H1 (cell line): Measurements from ENCODE around the gene HMCN2. TPM values are rescaled to one million over a fixed set of nuclear protein-coding genes. Genes with fewer than 3 reads are reported as not detected.

Experiments
- BACH1 ChIP-seq: IDR thresholded peaks from 2 replicates; pipeline ENCODE4 v1.6.1; 2012; ENCODE audit warnings: low read length, improper control_type of control experiment
- CBX5 ChIP-seq: fragments of 300-800, 300-1000 bp; sonication (generic); IDR thresholded peaks from 2 replicates; pipeline ENCODE4 v1.7.1; 2016; ENCODE audit warnings: antibody characterized with exemption, low read length, low read depth
- CHD7 ChIP-seq: fragments of 300-600 bp; sonication (generic); IDR thresholded peaks from 2 replicates; pipeline ENCODE4 v1.7.1; 2012; ENCODE audit warnings: low read length, moderate library complexity, mild to moderate bottlenecking, inconsistent platforms; ENCODE audit not compliant: insufficient replicate concordance
- polyA plus RNA-seq, 7 experiments: library from polyadenylated mRNA; depleted of rRNA in 3 of 7; stranded (reverse) in 5 of 7; unstranded in 2 of 7; fragments of >200 nt in 5 of 7; fragments of 200-250 nt in 2 of 7; gene quantifications; 1 replicate in 5 of 7; 2 replicates in 1 of 7; 4 replicates in 1 of 7; pipeline versions ENCODE4 v1.2.1 to v1.2.3, GENCODE V29; 2011 to 2013; ENCODE audit warnings: missing spikeins in 2 of 7, mixed read lengths in 2 of 7
- total RNA-seq: library from RNA; stranded (reverse); fragmentation: NEBNext Ultra II Directional; extraction: Animal tissue kit (Norgen Biotek cat#: 25700); gene quantifications from 2 replicates; pipeline ENCODE4 v1.2.1, GENCODE V29; 2021

The HMCN2 gene
- total and polyA plus RNA-seq, 2 of the 8 experiments (the other 6 are each of a cell fraction or from before 2014, with no cell fraction given): 5.0 to 9.1 TPM

DNA sequence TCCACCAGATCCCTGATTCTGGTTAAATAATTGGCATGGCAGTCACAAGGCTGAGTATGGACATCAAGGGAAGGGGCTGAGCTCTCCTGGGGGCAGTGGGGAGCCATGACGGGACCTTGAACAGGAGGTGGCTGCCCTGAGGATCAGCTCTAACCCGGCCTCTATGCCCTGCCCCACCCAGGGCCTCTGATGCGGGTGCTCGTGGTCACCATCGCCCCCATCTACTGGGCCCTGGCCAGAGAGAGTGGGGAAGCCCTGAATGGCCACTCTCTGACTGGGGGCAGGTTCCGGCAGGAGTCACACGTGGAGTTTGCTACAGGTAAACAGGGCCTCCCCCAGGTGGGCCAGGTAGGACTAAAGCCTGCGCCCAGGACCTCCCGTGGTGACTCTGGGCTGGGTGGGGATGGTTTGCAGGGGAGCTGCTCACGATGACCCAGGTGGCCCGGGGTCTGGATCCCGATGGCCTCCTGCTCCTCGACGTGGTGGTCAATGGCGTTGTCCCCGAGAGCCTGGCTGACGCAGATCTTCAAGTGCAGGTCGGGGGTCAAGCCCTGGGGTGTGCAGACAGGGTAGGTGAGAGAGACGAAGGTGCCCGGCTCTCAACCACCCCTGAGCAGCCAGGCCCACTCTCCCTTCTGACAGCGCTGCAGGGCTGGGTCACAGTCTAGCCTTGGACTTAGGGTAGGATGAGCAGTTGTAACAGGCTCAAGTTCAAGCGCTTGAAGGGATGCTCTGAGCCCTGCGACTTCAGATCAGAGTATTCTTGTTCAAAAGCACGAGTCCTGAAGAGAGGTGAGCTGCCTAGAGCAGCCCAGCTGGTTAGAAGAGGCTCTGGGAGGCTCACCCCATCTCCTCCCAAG, 159.3 kb downstream of the HMCN2 start (continued):
- no peak for TF ChIP-seq CHD7
- TF ChIP-seq CBX5: no peak
- TF ChIP-seq BACH1: no peak
